ENCODE data around the gene SARNP. TPM values are rescaled to one million over a fixed set of nuclear protein-coding genes. Genes with fewer than 3 reads are reported as not detected.

Gene SARNP
- total and polyA plus RNA-seq, 9 of the 15 experiments (the other 6 are each of a cell fraction or from before 2014, with no cell fraction given): 70.1 to 400 (median 198) TPM

DNA sequence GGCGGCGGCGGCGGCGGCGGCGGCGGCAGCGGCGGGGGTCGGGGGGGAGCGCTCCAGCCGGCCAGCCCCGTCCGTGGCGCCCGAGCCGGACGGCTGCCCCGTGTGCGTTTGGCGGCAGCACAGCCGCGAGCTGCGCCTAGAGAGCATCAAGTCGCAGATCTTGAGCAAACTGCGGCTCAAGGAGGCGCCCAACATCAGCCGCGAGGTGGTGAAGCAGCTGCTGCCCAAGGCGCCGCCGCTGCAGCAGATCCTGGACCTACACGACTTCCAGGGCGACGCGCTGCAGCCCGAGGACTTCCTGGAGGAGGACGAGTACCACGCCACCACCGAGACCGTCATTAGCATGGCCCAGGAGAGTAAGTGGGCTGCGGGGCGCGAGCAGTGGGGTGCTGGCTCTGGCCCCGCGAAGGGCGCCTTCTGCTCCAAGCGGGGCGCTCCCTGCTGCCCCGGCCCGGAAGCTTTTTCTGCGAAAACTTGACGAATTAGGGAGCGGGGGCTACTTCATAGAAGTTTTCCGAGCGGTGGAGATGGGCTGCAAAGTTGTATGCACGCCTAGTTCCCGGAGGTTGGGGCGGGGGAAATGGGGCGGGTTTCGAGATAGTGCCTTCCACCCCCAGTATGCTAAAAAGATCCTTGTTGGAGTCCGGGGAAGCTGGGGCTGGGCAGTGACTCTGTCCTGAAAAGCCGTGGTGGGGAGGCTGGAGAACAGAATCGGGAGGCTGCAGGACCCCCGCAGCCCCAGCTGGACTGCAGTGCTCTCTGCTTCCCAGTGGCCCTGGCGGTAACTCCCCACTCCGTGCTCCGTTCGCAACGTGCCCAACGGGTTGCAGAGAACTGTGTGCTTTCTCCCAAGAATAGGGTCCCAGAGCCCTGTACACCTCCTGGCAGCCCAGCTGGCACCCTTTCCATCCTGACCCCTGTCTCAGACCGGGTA, 73.9 kb downstream of the SARNP start (continued):
- TF ChIP-seq HDAC2 (IDR thresholded peaks at IDR 0.05): peak; percentile 72
- TF ChIP-seq SETDB1 (IDR thresholded peaks at IDR 0.05; ENCODE audit: low read length): no peak
- TF ChIP-seq, protein P1, sequence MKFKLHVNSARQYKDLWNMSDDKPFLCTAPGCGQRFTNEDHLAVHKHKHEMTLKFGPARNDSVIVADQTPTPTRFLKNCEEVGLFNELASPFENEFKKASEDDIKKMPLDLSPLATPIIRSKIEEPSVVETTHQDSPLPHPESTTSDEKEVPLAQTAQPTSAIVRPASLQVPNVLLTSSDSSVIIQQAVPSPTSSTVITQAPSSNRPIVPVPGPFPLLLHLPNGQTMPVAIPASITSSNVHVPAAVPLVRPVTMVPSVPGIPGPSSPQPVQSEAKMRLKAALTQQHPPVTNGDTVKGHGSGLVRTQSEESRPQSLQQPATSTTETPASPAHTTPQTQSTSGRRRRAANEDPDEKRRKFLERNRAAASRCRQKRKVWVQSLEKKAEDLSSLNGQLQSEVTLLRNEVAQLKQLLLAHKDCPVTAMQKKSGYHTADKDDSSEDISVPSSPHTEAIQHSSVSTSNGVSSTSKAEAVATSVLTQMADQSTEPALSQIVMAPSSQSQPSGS (CRISPR knock-in tag; IDR thresholded peaks at IDR 0.05): no peak
- TF ChIP-seq SP2 (IDR thresholded peaks at IDR 0.05; ENCODE audit: extremely low read depth, low read depth, low read length, poor library complexity, severe bottlenecking): no peak
- TF ChIP-seq MYC (IDR thresholded peaks at IDR 0.05; ENCODE audit: low read depth, low read length): peak; percentile 54
- no peak for TF ChIP-seq MYC (CRISPR knock-in tag; IDR thresholded peaks at IDR 0.05; ENCODE audit: borderline replicate concordance, low read depth)
- TF ChIP-seq ZNF436 (CRISPR knock-in tag; IDR thresholded peaks at IDR 0.05): peak; percentile 86
- no peak for TF ChIP-seq ZNF3 (CRISPR knock-in tag; IDR thresholded peaks at IDR 0.05)
- 0 out of 2 replicates have a peak, but pooled peaks have one; percentile 3 for TF ChIP-seq SMC3 (conservative IDR thresholded peaks at IDR 0.05; ENCODE audit: insufficient read depth, low read depth, low read length)
- TF ChIP-seq SMAD3 (CRISPR knock-in tag; conservative IDR thresholded peaks at IDR 0.05): no peak
- TF ChIP-seq, protein P2, sequence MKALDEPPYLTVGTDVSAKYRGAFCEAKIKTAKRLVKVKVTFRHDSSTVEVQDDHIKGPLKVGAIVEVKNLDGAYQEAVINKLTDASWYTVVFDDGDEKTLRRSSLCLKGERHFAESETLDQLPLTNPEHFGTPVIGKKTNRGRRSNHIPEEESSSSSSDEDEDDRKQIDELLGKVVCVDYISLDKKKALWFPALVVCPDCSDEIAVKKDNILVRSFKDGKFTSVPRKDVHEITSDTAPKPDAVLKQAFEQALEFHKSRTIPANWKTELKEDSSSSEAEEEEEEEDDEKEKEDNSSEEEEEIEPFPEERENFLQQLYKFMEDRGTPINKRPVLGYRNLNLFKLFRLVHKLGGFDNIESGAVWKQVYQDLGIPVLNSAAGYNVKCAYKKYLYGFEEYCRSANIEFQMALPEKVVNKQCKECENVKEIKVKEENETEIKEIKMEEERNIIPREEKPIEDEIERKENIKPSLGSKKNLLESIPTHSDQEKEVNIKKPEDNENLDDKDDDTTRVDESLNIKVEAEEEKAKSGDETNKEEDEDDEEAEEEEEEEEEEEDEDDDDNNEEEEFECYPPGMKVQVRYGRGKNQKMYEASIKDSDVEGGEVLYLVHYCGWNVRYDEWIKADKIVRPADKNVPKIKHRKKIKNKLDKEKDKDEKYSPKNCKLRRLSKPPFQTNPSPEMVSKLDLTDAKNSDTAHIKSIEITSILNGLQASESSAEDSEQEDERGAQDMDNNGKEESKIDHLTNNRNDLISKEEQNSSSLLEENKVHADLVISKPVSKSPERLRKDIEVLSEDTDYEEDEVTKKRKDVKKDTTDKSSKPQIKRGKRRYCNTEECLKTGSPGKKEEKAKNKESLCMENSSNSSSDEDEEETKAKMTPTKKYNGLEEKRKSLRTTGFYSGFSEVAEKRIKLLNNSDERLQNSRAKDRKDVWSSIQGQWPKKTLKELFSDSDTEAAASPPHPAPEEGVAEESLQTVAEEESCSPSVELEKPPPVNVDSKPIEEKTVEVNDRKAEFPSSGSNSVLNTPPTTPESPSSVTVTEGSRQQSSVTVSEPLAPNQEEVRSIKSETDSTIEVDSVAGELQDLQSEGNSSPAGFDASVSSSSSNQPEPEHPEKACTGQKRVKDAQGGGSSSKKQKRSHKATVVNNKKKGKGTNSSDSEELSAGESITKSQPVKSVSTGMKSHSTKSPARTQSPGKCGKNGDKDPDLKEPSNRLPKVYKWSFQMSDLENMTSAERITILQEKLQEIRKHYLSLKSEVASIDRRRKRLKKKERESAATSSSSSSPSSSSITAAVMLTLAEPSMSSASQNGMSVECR (CRISPR knock-in tag; IDR thresholded peaks at IDR 0.05): peak; percentile 68; the same call in 1 of the 2 replicates
- TF ChIP-seq NELFE (IDR thresholded peaks at IDR 0.05; ENCODE audit: insufficient read depth, insufficient read length): no peak
- peak; percentile 80 for TF ChIP-seq POLR2G (IDR thresholded peaks at IDR 0.05; ENCODE audit: low read depth, low read length)
- 0 out of 2 replicates have a peak, but pooled peaks have one; percentile 49 for TF ChIP-seq SIN3B (IDR thresholded peaks at IDR 0.05; ENCODE audit: low read depth)
- TF ChIP-seq SIN3A (IDR thresholded peaks at IDR 0.05; ENCODE audit: borderline replicate concordance in 2 of 2, control insufficient read depth in 1 of 2, low read depth in 2 of 2, low read length in 2 of 2): peak in 1 of 2 experiments; percentile 48; a peak in 1 of 4 replicates
- no peak for TF ChIP-seq ZNF431 (CRISPR knock-in tag; IDR thresholded peaks at IDR 0.05)
- 0 out of 2 replicates have a peak, but pooled peaks have one; percentile 24 for TF ChIP-seq ESRRA (IDR thresholded peaks at IDR 0.05; ENCODE audit: borderline replicate concordance, low read depth)
- TF ChIP-seq, protein P3, sequence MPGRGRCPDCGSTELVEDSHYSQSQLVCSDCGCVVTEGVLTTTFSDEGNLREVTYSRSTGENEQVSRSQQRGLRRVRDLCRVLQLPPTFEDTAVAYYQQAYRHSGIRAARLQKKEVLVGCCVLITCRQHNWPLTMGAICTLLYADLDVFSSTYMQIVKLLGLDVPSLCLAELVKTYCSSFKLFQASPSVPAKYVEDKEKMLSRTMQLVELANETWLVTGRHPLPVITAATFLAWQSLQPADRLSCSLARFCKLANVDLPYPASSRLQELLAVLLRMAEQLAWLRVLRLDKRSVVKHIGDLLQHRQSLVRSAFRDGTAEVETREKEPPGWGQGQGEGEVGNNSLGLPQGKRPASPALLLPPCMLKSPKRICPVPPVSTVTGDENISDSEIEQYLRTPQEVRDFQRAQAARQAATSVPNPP (IDR thresholded peaks at IDR 0.05; ENCODE audit: borderline replicate concordance, insufficient read depth, insufficient read length): no peak
- peak; percentile 33; the same call in 1 of the 2 replicates for TF ChIP-seq NBN (IDR thresholded peaks at IDR 0.05; ENCODE audit: low read depth)
- no peak for TF ChIP-seq POLR2B (IDR thresholded peaks at IDR 0.05; ENCODE audit: low read depth, partially characterized antibody)

Data from K562 (cell line).